HG03442 (cell line): ENCODE results near the gene DBN1.
"Not testable (repeated sequence)": the region's sequence is repeated elsewhere in the genome, so short reads cannot be mapped to it uniquely, and the experiment has no call there.

ENCODE experiments used
- ATAC-seq: cut with Tn5 transposase; IDR thresholded peaks from one replicate; pipeline ENCODE4 v1.9.1; 2021; ENCODE audit warnings: mild to moderate bottlenecking, moderate library complexity; ENCODE audit not compliant: unreplicated experiment

DBN1 gene

GRCh38 chr5:177432143-177432838 lies 41.1 kb downstream of the DBN1 start:
- ATAC-seq, result no peak

- ATAC-seq, result peak; percentile 36
These were observed 41.9 kb downstream of the DBN1 start for GRCh38 chr5:177431317-177432142.

GRCh38 chr5:177430972-177431316 lies 42.5 kb downstream of the DBN1 start:
- ATAC-seq, result no peak

GRCh38 chr5:177430140-177430951 lies 43.1 kb downstream of the DBN1 start:
- ATAC-seq, result no peak

- no peak for ATAC-seq
These were observed 44.0 kb downstream of the DBN1 start for GRCh38 chr5:177429248-177430040.

GRCh38 chr5:177428574-177429217 lies 44.7 kb downstream of the DBN1 start:
- no peak for ATAC-seq

GRCh38 chr5:177427919-177428573 lies 45.4 kb downstream of the DBN1 start:
- no peak for ATAC-seq

GRCh38 chr5:177427211-177427822 lies 46.1 kb downstream of the DBN1 start:
- ATAC-seq, result no peak

GRCh38 chr5:177426566-177427210 lies 46.7 kb downstream of the DBN1 start, which contains the start of gene GRK6:
Gene GRK6 (plus strand): TSS chr5:177426676. CDS start chr5:177426846, 170 bp downstream.
- peak; percentile 3 for ATAC-seq

GRCh38 chr5:177425801-177426565 lies 47.5 kb downstream of the DBN1 start:
- peak; percentile 78 for ATAC-seq

- ATAC-seq, result no peak
These were observed 48.1 kb downstream of the DBN1 start for GRCh38 chr5:177425196-177425800.

- no peak for ATAC-seq
These were observed 49.8 kb downstream of the DBN1 start for GRCh38 chr5:177423671-177424070.

GRCh38 chr5:177421062-177421798 lies 52.2 kb downstream of the DBN1 start:
- no peak for ATAC-seq

GRCh38 chr5:177420472-177420871 lies 53.0 kb downstream of the DBN1 start:
- not testable (repeated sequence) for ATAC-seq

- ATAC-seq, result no peak
These were observed 54.4 kb downstream of the DBN1 start for GRCh38 chr5:177419046-177419445.

- ATAC-seq, result not testable (repeated sequence)
These were observed 56.4 kb downstream of the DBN1 start for GRCh38 chr5:177417081-177417480.

GRCh38 chr5:177414481-177414880 lies 59.0 kb downstream of the DBN1 start:
- no peak for ATAC-seq
